ENCODE measurements around the gene ADGRG3. TPM values are rescaled to one million over a fixed set of nuclear protein-coding genes. Genes with fewer than 3 reads are reported as not detected.

Gene ADGRG3
- total and polyA plus RNA-seq, 2 of the 13 experiments (the other 11 are each of a cell fraction or from before 2014, with no cell fraction given), result 2.7 to 11.8 TPM

DNA sequence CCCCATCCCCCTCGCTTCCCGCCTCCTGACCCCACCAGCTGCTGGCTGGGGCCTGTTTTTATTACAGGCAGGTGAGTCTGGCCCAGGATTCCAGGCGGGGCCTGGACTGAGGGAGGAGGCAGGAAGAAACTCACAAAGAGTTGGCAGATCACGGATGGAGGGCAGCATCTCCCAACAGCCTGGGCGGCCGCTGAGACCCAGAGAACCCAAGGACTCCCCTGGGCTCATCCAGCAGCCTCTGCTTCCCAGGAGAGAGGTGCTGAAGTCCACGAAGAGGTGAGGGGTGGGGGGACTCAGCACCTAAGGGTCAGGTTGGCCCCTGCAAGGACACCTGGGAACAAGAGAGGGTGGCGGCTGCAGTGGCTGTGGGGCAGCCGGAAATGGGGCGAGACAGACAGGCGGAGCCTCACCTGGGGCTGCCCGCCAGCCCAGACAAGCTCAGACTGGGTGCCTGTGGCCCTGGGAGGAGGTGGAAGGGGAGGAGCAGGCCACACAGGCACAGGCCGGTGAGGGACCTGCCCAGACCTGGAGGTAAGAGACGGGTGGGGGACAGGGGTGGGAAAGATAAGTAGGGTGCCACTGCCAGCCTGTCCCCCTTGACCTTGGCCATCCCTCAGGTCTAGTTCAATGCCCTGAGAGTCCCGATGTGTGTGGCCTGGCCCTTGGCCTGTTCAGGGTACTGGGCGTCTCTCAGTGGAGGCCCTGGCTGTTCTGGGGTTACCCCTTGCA lies 48.3 kb upstream of the ADGRG3 start (continued):
- TF ChIP-seq HNF4G (IDR thresholded peaks at IDR 0.05; ENCODE audit: borderline replicate concordance, low read depth, low read length), result 0 out of 2 replicates have a peak, but pooled peaks have one; percentile 29
- 0 out of 2 replicates have a peak, but pooled peaks have one; percentile 8 for TF ChIP-seq HNF4G (CRISPR knock-in tag; IDR thresholded peaks at IDR 0.05; ENCODE audit: borderline replicate concordance, low read depth)
- no peak for TF ChIP-seq CAMTA2 (CRISPR knock-in tag; IDR thresholded peaks at IDR 0.05; ENCODE audit: borderline replicate concordance)
- 0 out of 2 replicates have a peak, but pooled peaks have one; percentile 5 for TF ChIP-seq RARA (CRISPR knock-in tag; IDR thresholded peaks at IDR 0.05)
- peak; percentile 39; the same call in 1 of the 2 replicates for TF ChIP-seq BCL3 (CRISPR knock-in tag; IDR thresholded peaks at IDR 0.05)
- peak; percentile 50; the same call in 1 of the 2 replicates for TF ChIP-seq ZNF274 (CRISPR knock-in tag; IDR thresholded peaks at IDR 0.05)
- TF ChIP-seq, protein P1, sequence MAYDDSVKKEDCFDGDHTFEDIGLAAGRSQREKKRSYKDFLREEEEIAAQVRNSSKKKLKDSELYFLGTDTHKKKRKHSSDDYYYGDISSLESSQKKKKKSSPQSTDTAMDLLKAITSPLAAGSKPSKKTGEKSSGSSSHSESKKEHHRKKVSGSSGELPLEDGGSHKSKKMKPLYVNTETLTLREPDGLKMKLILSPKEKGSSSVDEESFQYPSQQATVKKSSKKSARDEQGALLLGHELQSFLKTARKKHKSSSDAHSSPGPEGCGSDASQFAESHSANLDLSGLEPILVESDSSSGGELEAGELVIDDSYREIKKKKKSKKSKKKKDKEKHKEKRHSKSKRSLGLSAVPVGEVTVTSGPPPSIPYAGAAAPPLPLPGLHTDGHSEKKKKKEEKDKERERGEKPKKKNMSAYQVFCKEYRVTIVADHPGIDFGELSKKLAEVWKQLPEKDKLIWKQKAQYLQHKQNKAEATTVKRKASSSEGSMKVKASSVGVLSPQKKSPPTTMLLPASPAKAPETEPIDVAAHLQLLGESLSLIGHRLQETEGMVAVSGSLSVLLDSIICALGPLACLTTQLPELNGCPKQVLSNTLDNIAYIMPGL (CRISPR knock-in tag; IDR thresholded peaks at IDR 0.05; ENCODE audit: borderline replicate concordance in 1 of 2, low read depth in 1 of 2), result 0 out of 4 replicates have a peak, but pooled peaks of 1 of the 2 experiments have one; percentile 14
- peak; percentile 80; the same call in 1 of the 2 replicates for TF ChIP-seq ZSCAN25 (CRISPR knock-in tag; IDR thresholded peaks at IDR 0.05)
- TF ChIP-seq, protein P2, sequence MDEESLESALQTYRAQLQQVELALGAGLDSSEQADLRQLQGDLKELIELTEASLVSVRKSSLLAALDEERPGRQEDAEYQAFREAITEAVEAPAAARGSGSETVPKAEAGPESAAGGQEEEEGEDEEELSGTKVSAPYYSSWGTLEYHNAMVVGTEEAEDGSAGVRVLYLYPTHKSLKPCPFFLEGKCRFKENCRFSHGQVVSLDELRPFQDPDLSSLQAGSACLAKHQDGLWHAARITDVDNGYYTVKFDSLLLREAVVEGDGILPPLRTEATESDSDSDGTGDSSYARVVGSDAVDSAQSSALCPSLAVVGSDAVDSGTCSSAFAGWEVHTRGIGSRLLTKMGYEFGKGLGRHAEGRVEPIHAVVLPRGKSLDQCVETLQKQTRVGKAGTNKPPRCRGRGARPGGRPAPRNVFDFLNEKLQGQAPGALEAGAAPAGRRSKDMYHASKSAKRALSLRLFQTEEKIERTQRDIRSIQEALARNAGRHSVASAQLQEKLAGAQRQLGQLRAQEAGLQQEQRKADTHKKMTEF (CRISPR knock-in tag; IDR thresholded peaks at IDR 0.05), result 0 out of 2 replicates have a peak, but pooled peaks have one; percentile 23
- no peak for TF ChIP-seq ZNF629 (CRISPR knock-in tag; conservative IDR thresholded peaks at IDR 0.05)
- peak; percentile 10; the same call in 1 of the 2 replicates for TF ChIP-seq GATAD2A (CRISPR knock-in tag; IDR thresholded peaks at IDR 0.05)
- peak; percentile 31 for TF ChIP-seq HNRNPLL (IDR thresholded peaks at IDR 0.05; ENCODE audit: low read depth, low read length, poor library complexity, severe bottlenecking)
- TF ChIP-seq, protein P3, sequence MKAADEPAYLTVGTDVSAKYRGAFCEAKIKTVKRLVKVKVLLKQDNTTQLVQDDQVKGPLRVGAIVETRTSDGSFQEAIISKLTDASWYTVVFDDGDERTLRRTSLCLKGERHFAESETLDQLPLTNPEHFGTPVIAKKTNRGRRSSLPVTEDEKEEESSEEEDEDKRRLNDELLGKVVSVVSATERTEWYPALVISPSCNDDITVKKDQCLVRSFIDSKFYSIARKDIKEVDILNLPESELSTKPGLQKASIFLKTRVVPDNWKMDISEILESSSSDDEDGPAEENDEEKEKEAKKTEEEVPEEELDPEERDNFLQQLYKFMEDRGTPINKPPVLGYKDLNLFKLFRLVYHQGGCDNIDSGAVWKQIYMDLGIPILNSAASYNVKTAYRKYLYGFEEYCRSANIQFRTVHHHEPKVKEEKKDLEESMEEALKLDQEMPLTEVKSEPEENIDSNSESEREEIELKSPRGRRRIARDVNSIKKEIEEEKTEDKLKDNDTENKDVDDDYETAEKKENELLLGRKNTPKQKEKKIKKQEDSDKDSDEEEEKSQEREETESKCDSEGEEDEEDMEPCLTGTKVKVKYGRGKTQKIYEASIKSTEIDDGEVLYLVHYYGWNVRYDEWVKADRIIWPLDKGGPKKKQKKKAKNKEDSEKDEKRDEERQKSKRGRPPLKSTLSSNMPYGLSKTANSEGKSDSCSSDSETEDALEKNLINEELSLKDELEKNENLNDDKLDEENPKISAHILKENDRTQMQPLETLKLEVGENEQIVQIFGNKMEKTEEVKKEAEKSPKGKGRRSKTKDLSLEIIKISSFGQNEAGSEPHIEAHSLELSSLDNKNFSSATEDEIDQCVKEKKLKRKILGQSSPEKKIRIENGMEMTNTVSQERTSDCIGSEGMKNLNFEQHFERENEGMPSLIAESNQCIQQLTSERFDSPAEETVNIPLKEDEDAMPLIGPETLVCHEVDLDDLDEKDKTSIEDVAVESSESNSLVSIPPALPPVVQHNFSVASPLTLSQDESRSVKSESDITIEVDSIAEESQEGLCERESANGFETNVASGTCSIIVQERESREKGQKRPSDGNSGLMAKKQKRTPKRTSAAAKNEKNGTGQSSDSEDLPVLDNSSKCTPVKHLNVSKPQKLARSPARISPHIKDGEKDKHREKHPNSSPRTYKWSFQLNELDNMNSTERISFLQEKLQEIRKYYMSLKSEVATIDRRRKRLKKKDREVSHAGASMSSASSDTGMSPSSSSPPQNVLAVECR (CRISPR knock-in tag; IDR thresholded peaks at IDR 0.05; ENCODE audit: borderline replicate concordance), result no peak; the same call in 1 of the 2 replicates
- peak; percentile 47; the same call in 1 of the 2 replicates for TF ChIP-seq ZNF501 (CRISPR knock-in tag; IDR thresholded peaks at IDR 0.05)
- TF ChIP-seq TEAD3 (CRISPR knock-in tag; optimal IDR thresholded peaks at IDR 0.05; ENCODE audit: borderline replicate concordance), result peak; percentile 32
- TF ChIP-seq FOXA1 (IDR thresholded peaks at IDR 0.05), result no peak
- TF ChIP-seq FOXA1 (CRISPR knock-in tag; IDR thresholded peaks at IDR 0.05), result peak; percentile 2; the same call in 1 of the 2 replicates

All from HepG2 (cell line).